Epithelial cell of proximal tubule (primary cell): Measurements from ENCODE around the gene SYNDIG1. TPM values are rescaled to one million over a fixed set of nuclear protein-coding genes. Genes with fewer than 3 reads are reported as not detected.

Experiments
- DNase-seq: peaks from one replicate; pipeline ENCODE4 v3.0.0-alpha.2; 2011; ENCODE audit warnings: low read depth
- H3K4me3 ChIP-seq: 2 replicates; pipeline ENCODE4 v1.5.1; 2011; ENCODE audit warnings: low read depth, mild to moderate bottlenecking, low read length
- total RNA-seq: library from RNA; depleted of rRNA; stranded (reverse); fragments of >200 nt; gene quantifications from 2 replicates; pipeline ENCODE4 v1.2.3, GENCODE V29; 2015
- TF ChIP-seq, protein P1 (sequence below): conservative IDR thresholded peaks from 2 replicates; pipeline ENCODE4 v1.5.1; 2012; ENCODE audit warnings: low read depth, mild to moderate bottlenecking, low read length

SYNDIG1 gene
- total RNA-seq, 1 donor from 2014 or later: 0.12 TPM

GRCh38 chr20:24452016-24452415 lies 17.4 kb upstream of the SYNDIG1 start:
- TF ChIP-seq, protein P1, sequence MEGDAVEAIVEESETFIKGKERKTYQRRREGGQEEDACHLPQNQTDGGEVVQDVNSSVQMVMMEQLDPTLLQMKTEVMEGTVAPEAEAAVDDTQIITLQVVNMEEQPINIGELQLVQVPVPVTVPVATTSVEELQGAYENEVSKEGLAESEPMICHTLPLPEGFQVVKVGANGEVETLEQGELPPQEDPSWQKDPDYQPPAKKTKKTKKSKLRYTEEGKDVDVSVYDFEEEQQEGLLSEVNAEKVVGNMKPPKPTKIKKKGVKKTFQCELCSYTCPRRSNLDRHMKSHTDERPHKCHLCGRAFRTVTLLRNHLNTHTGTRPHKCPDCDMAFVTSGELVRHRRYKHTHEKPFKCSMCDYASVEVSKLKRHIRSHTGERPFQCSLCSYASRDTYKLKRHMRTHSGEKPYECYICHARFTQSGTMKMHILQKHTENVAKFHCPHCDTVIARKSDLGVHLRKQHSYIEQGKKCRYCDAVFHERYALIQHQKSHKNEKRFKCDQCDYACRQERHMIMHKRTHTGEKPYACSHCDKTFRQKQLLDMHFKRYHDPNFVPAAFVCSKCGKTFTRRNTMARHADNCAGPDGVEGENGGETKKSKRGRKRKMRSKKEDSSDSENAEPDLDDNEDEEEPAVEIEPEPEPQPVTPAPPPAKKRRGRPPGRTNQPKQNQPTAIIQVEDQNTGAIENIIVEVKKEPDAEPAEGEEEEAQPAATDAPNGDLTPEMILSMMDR: no peak
- no peak for DNase-seq

GRCh38 chr20:24452498-24453127 lies 16.8 kb upstream of the SYNDIG1 start:
- TF ChIP-seq, protein P1: no peak
- no peak for DNase-seq
- no peak overlapping the region for H3K4me3 ChIP-seq

More at GRCh38 chr20:24452016-24452415, 17.4 kb upstream of the SYNDIG1 start:
- no peak overlapping the region for H3K4me3 ChIP-seq

- TF ChIP-seq, protein P1: no peak
- H3K4me3 ChIP-seq: no peak overlapping the region
- DNase-seq: no peak
Observed at GRCh38 chr20:24453869-24454268, 15.6 kb upstream of the SYNDIG1 start.

GRCh38 chr20:24455081-24455480 lies 14.3 kb upstream of the SYNDIG1 start:
- TF ChIP-seq, protein P1: no peak
- no peak overlapping the region for H3K4me3 ChIP-seq
- DNase-seq: no peak

- no peak for DNase-seq
- no peak overlapping the region for H3K4me3 ChIP-seq
- TF ChIP-seq, protein P1: no peak
Observed at GRCh38 chr20:24456398-24456781, 13.0 kb upstream of the SYNDIG1 start.

GRCh38 chr20:24458436-24458835 lies 11.0 kb upstream of the SYNDIG1 start:
- TF ChIP-seq, protein P1: no peak
- no peak overlapping the region for H3K4me3 ChIP-seq
- no peak for DNase-seq

GRCh38 chr20:24459733-24460132 lies 9.7 kb upstream of the SYNDIG1 start:
- no peak overlapping the region for H3K4me3 ChIP-seq
- TF ChIP-seq, protein P1: no peak
- DNase-seq: no peak
